ENCODE results near the gene FGF16. TPM values are rescaled to one million over a fixed set of nuclear protein-coding genes. Genes with fewer than 3 reads are reported as not detected.

FGF16 gene
- total RNA-seq, 3 donors from 2014 or later, result 0.16 TPM; not detected in 2

DNA sequence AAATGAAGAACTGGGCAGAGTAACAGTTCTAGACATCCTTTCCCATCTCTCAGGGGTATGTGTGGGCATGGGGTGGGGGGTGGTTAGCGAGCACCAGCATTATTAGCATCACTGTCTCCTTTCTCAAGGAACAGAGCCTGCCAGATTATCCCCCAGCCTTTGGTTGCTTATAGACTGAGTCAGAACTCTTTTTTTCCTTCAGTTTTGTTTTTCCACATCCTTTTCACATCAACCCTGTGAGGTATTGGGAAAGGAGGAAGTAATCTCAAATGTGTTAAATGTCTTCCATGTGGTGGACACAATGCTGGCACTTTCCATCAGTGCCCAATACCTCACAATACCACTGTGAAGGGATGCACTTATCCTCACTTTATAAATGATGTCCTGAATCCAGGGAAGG, 3.1 kb upstream of the FGF16 start:
- intact Hi-C loops (cut with DNase I; ENCODE audit: low total_unique reads), result no loop called here
- DNase-seq (ENCODE audit: low spot score in 2 of 2), result no peak
- no peaks in the 10 kb centered on the region for H3K4me1 ChIP-seq
- H3K36me3 ChIP-seq, result no peaks in the 10 kb centered on the region
- H3K9me3 ChIP-seq, result no peaks in the 10 kb centered on the region
- H3K27me3 ChIP-seq, result peaks cover 0 to 41% of the 10 kb centered on the region in 2 donors
- H3K4me3 ChIP-seq, result no peak overlapping the region
- H3K27ac ChIP-seq, result no peak overlapping the region
- TF ChIP-seq, protein P1, sequence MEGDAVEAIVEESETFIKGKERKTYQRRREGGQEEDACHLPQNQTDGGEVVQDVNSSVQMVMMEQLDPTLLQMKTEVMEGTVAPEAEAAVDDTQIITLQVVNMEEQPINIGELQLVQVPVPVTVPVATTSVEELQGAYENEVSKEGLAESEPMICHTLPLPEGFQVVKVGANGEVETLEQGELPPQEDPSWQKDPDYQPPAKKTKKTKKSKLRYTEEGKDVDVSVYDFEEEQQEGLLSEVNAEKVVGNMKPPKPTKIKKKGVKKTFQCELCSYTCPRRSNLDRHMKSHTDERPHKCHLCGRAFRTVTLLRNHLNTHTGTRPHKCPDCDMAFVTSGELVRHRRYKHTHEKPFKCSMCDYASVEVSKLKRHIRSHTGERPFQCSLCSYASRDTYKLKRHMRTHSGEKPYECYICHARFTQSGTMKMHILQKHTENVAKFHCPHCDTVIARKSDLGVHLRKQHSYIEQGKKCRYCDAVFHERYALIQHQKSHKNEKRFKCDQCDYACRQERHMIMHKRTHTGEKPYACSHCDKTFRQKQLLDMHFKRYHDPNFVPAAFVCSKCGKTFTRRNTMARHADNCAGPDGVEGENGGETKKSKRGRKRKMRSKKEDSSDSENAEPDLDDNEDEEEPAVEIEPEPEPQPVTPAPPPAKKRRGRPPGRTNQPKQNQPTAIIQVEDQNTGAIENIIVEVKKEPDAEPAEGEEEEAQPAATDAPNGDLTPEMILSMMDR (IDR thresholded peaks at IDR 0.05), result no peak

DNA sequence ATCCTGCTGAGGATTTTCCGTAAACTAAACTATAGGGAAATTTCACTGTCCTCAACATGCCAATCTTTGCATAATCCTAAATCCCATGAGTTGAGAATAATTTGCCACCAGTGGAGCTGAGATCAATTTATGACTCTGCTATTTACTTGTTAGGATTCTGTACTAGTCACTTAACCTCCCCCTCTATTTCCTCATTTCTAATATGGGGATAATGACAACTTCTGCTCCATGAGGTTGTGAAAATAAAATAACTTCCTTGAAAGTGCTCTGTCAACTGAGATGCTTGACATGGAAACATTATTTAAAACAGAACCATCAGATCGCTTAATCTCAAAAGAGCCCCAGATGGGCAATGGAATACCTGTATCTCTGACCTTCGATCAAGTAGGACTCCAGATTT, 2.6 kb upstream of the FGF16 start:
- H3K27me3 ChIP-seq, result peaks cover 0 to 41% of the 10 kb centered on the region in 2 donors

DNA sequence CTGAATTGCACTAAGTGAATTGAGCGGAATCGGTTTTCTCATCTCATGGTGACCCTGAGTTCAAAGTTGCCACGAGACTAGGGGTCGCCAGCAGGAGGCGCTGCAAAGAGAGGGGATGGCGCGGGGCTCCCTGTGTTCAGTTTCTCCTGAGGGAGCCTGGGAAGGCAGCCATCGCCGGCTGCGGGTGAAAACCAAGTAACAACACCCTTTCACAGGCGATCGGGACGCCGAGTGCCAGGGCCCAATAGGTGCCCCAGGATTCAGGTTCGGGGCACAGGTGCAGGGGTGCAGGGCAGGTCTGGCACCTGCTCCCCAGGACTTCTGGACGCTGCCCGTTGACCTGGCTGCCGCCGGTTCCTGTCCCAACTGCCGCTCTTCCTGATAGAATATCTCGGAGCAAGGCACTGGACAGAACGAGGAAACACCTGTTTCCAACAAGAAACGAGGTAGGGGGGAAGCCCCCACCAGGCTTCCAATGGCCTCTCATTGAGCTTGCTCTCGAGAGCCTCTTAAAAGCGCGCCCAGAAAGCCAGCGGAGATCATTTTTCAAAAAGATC, 1.1 kb upstream of the FGF16 start:
- Histone ChIP-seq H3K27ac (no peak overlapping the region), H3K36me3 (no peaks in the 10 kb centered on the region), H3K9me3 (no peaks in the 10 kb centered on the region), H3K4me1 (no peaks in the 10 kb centered on the region), H3K4me3 (peak overlapping the region; percentile 29 to 59 (median 33)), H3K27me3 (peaks cover 0 to 40% of the 10 kb centered on the region in 2 donors)
- no peak for DNase-seq (ENCODE audit: low spot score in 2 of 2)
- TF ChIP-seq, protein P1 (IDR thresholded peaks at IDR 0.05), result no peak
- TF ChIP-seq POLR2A (IDR thresholded peaks at IDR 0.05) (no peak), POLR2AphosphoS5 (IDR thresholded peaks at IDR 0.05) (no peak)
- intact Hi-C loops (cut with DNase I; ENCODE audit: low total_unique reads), result no loop called here

More for the DNA sequence above, 2.6 kb upstream of the FGF16 start:
- Histone ChIP-seq H3K27ac (no peak overlapping the region), H3K36me3 (no peaks in the 10 kb centered on the region), H3K4me1 (no peaks in the 10 kb centered on the region), H3K4me3 (no peak overlapping the region), H3K9me3 (no peaks in the 10 kb centered on the region)
- intact Hi-C loops (cut with DNase I; ENCODE audit: low total_unique reads), result no loop called here
- TF ChIP-seq POLR2A (IDR thresholded peaks at IDR 0.05), result no peak
- no peak for TF ChIP-seq POLR2AphosphoS5 (IDR thresholded peaks at IDR 0.05)
- TF ChIP-seq, protein P1 (IDR thresholded peaks at IDR 0.05), result no peak
- DNase-seq (ENCODE audit: low spot score in 2 of 2), result no peak

DNA sequence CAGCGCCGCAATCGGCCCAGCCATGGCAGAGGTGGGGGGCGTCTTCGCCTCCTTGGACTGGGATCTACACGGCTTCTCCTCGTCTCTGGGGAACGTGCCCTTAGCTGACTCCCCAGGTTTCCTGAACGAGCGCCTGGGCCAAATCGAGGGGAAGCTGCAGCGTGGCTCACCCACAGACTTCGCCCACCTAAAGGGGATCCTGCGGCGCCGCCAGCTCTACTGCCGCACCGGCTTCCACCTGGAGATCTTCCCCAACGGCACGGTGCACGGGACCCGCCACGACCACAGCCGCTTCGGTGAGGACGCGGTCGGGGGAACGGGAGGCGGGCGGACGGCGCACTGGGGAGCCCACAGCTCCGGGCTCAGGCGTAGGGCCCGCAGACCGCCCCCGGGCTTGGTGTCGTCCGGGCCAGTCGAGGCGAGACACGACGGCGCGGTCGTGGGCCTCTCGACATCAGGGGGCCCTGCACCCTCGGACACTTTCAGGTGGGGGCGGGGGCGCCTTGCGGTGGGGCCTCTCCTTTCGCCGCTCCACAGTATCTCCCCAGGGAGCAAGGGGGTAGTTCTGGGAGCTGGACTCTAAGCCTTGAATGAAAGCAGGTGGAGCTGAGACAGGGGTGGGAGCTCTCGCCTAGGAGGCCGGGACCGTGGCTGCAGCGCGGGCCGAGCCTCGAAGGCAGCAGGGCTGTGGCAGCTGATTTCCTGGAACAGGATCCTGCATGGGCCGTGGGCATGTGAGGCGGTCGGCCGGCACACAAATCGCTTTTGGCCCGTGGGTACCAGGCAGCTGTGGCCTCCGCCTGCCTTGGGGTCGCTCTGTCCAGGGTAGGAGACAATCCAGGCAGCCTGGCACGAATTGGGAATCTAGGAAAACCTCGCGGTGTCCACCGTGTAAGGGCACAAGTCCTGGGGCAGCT, 722 bp downstream of the FGF16 start:
- Histone ChIP-seq H3K27me3 (peaks cover 0 to 35% of the 10 kb centered on the region in 2 donors), H3K27ac (no peak overlapping the region), H3K4me1 (no peaks in the 10 kb centered on the region), H3K9me3 (no peaks in the 10 kb centered on the region), H3K36me3 (no peaks in the 10 kb centered on the region), H3K4me3 (peak overlapping the region; percentile 32 to 59 (median 33))
- intact Hi-C loops (cut with DNase I; ENCODE audit: low total_unique reads), result no loop called here
- no peak for DNase-seq (ENCODE audit: low spot score in 2 of 2)
- TF ChIP-seq, protein P1 (IDR thresholded peaks at IDR 0.05), result no peak
- TF ChIP-seq POLR2A (IDR thresholded peaks at IDR 0.05) (no peak), POLR2AphosphoS5 (IDR thresholded peaks at IDR 0.05) (no peak)

DNA sequence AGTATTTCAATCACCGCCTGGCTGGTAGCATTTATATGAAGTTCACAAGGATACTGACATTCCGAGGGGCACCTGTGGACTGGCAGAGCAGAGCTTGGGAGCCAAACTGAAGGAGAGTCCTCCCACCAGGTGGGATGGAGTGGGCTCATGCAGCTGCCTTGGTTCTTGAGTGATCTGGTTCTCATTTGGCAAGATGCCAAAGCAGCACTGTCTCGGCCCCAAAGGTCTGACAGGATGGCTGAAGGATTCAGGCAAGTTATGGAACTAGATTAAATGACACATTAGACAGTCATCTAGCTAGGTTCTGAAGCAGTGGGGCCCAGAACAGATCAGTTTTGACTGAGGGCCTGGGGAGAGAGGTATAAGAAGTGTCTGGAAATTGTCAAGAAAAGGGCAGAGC, 3.2 kb downstream of the FGF16 start:
- Histone ChIP-seq H3K27me3 (peaks cover 0 to 23% of the 10 kb centered on the region in 2 donors), H3K4me3 (no peak overlapping the region), H3K36me3 (no peaks in the 10 kb centered on the region), H3K27ac (no peak overlapping the region), H3K9me3 (no peaks in the 10 kb centered on the region), H3K4me1 (no peaks in the 10 kb centered on the region)
- DNase-seq (ENCODE audit: low spot score in 2 of 2), result no peak
- TF ChIP-seq POLR2AphosphoS5 (IDR thresholded peaks at IDR 0.05), result no peak
- TF ChIP-seq POLR2A (IDR thresholded peaks at IDR 0.05), result no peak
- TF ChIP-seq, protein P1 (IDR thresholded peaks at IDR 0.05), result no peak
- intact Hi-C loops (cut with DNase I; ENCODE audit: low total_unique reads), result no loop called here

Measured in breast epithelium (tissue), 4 donors.